Measurements from ENCODE around the gene RNF130.

Gene RNF130

GRCh38 chr5:180084638-180085561 is 13.3 kb upstream of the RNF130 start:
- no peak for DNase-seq

- no peak for DNase-seq
Measured at GRCh38 chr5:180083529-180084060, 12.0 kb upstream of the RNF130 start.

GRCh38 chr5:180082633-180083420 is 11.3 kb upstream of the RNF130 start:
- DNase-seq = no peak

GRCh38 chr5:180081481-180081880 is 9.9 kb upstream of the RNF130 start:
- no peak for DNase-seq

GRCh38 chr5:180080486-180081280 is 9.1 kb upstream of the RNF130 start:
- DNase-seq = peak; percentile 57

- no peak for DNase-seq
Measured at GRCh38 chr5:180079702-180080466, 8.3 kb upstream of the RNF130 start.

GRCh38 chr5:180078348-180078747 is 6.8 kb upstream of the RNF130 start:
- DNase-seq = no peak

GRCh38 chr5:180077594-180078284 is 6.2 kb upstream of the RNF130 start:
- DNase-seq = no peak

- no peak for DNase-seq
Measured at GRCh38 chr5:180075703-180076102, 4.1 kb upstream of the RNF130 start.

- DNase-seq = no peak
Measured at GRCh38 chr5:180074462-180074861, 2.9 kb upstream of the RNF130 start.

GRCh38 chr5:180072556-180072955 is 997 bp upstream of the RNF130 start:
- DNase-seq = no peak

GRCh38 chr5:180072256-180072548 is 643 bp upstream of the RNF130 start:
- no peak for DNase-seq

GRCh38 chr5:180070756-180071530 is 616 bp downstream of the RNF130 start:
- DNase-seq = peak; percentile 54

- no peak for DNase-seq
Measured at GRCh38 chr5:180069589-180070247, 1.8 kb downstream of the RNF130 start.

GRCh38 chr5:180068519-180069090 is 3.0 kb downstream of the RNF130 start:
- DNase-seq = no peak

GRCh38 chr5:180067986-180068385 is 3.6 kb downstream of the RNF130 start:
- DNase-seq = no peak

- no peak for DNase-seq
Measured at GRCh38 chr5:180060192-180060591, 11.4 kb downstream of the RNF130 start.

- no peak for DNase-seq
Measured at GRCh38 chr5:180059326-180059725, 12.2 kb downstream of the RNF130 start.

- no peak for DNase-seq
Measured at GRCh38 chr5:180056153-180056552, 15.4 kb downstream of the RNF130 start.

GRCh38 chr5:180054226-180054625 is 17.3 kb downstream of the RNF130 start:
- no peak for DNase-seq

Data from activated T-cell treated with anti-CD3 and anti-CD28 coated beads, Interleukin-2, amount 50 U/mL, for 1 hour (primary cell).